HG02852 (cell line): ENCODE data around the gene SLF2.
"Not testable (repeated sequence)": the region's sequence is repeated elsewhere in the genome, so short reads cannot be mapped to it uniquely, and the experiment has no call there.

Source experiments
- ATAC-seq: cut with Tn5 transposase; IDR thresholded peaks from one replicate; pipeline ENCODE4 v1.9.1; 2021; ENCODE audit warnings: mild to moderate bottlenecking, moderate library complexity; ENCODE audit not compliant: unreplicated experiment

Gene SLF2

DNA sequence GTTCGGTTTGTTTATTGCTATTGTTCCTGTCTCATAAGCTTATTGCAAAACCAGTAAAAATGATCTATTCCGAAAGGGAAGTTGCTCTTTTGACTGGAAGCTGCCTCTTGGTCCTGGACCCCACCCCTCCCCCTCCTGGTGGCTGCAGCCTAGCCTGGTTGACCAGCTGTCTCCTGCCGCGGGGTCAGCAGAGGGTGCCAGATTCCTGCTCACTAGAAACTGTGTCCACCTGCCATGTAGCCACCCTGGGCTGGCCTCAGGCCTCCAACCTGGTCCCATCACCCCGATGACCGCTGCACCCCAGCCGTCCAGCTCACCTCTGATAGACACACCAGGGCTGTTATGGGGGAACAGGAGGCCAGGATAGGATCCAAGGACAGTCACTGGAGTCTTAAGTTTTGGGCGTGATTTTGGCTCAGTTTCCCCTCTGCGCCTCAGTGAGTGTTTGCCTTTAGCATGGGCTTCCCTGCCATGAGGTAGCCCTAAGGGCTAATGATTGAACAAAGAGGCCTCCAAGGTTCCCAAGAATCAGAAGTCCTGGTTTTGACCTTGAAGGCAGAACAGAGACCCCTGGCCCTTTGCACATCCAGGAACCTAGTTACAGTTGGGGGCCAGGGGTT lies 32.9 kb upstream of the SLF2 start:
- ATAC-seq: no peak

- ATAC-seq: no peak
These were observed 31.1 kb upstream of the SLF2 start for GRCh38 chr10:100881556-100882213.

GRCh38 chr10:100882252-100882651 lies 30.5 kb upstream of the SLF2 start:
- no peak for ATAC-seq

DNA sequence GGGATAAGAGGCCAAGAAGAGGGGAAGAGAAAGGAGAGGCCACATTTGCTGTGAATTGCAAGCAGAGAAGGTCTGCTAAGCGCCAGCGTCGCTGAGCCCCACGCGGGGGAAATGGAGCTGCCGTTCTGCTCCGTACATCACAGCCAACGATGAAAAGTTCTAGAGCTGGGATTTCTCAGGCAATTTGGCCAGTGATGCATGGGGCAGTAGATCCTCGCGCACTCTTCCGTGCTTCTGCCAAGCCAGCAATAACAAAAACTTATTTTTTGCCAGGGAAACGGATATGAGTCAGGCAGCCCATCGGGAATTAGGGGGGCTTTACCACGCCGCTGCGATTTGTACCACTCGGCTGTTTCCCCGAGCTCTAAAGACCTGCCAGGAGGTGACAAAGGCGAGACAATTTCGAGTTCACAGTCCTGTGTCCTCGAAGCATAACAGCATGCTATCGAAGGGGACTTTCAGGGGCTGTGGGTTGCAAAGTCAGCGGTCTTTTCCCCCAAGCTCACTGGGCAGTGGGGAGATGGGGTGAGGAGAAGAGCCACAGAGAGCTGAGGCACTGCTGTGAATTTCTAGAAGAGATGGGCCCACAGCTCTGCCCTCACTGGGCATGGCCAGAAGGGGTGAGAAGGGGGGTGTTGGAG lies 30.0 kb upstream of the SLF2 start:
- no peak for ATAC-seq

DNA sequence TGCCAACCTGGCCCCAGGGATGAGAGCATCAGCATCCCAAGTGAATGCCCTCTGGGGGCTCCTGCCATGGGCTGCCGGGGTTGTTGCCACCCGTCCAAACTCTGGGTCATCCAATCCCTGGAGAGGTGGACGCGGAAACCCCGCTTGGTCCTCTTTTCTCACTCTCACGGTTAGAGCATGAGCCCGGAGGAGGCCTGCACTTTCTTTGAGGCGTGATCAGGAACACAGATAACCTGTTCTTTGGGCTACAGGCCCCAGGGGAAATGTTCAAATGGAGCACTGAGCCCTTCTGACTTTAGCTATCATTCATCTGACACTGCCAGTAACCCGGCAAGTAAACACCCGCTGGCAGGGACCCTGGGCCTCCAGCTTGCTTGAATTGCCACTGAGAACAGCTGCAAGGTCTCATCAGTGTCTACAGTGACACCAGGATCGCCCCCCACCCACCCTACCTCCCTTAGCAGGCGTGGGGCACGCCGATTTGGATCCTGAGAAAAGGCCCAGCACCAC lies 29.4 kb upstream of the SLF2 start:
- no peak for ATAC-seq

DNA sequence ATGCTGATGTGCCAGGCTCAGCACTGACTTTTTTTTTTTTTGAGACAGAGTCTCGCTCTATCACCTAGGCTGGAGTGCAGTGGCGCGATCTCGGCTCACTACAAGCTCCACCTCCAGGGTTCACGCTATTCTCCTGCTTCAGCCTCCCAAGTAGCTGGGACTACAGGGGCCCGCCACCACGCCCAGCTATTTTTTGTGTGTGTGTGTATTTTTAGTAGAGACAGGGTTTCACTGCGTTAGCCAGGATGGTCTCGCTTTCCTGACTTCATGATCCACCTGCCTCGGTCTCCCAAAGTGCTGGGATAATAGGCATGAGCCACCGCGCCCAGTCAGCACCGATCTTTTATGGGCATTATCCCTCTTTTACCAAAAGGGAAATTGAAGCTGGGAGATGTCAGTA lies 27.2 kb upstream of the SLF2 start:
- ATAC-seq: not testable (repeated sequence)

GRCh38 chr10:100886091-100886490 lies 26.7 kb upstream of the SLF2 start:
- no peak for ATAC-seq

- no peak for ATAC-seq
These were observed 26.2 kb upstream of the SLF2 start for GRCh38 chr10:100886521-100886920.

GRCh38 chr10:100886963-100887362 lies 25.8 kb upstream of the SLF2 start:
- no peak for ATAC-seq

- no peak for ATAC-seq
These were observed 24.9 kb upstream of the SLF2 start for GRCh38 chr10:100887761-100888296.

DNA sequence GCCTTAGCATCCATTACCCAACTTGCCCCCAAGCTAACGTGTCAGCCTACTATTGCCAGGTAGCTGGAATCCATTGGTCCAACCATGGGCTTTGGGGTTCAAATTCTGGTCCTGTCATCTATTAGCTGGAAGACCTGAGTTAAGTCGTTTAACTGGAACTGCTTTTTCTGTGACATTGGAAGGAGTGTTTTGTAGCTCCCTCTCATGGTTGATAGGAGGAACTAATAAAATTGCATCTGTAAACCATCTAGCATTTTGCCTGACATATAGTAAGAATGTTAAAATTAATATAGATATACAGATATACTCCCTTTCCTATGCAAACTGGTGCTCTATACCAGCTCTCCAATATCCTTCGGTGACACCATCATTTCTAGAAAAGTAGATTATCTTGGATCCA lies 23.8 kb upstream of the SLF2 start:
- no peak for ATAC-seq

- no peak for ATAC-seq
These were observed 23.2 kb upstream of the SLF2 start for GRCh38 chr10:100889546-100889945.

DNA sequence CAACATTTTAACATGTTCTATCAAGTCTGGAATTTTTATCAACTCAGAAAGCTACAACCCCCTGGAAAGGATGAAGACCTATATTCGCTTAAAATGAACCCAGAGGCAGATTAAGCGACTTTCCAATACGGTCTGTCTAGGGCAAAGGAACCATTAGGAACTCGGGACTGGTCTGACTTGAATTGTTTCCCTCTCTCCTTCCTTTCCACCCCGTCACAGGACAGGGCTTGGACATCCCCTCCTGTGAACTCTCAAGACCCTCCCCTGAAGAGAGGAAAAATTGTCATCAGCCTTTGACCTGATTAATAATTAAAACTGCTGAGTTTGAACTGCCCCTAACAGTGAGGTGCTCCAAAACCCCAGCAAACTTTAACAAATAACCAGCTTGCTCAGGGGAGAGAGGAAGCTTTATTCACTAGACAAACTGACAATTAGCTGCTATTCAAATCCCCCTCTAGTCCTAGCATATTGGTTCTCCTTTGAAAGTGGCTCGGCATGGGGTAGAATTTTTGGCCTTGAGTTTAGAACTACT lies 22.6 kb upstream of the SLF2 start:
- ATAC-seq: no peak

DNA sequence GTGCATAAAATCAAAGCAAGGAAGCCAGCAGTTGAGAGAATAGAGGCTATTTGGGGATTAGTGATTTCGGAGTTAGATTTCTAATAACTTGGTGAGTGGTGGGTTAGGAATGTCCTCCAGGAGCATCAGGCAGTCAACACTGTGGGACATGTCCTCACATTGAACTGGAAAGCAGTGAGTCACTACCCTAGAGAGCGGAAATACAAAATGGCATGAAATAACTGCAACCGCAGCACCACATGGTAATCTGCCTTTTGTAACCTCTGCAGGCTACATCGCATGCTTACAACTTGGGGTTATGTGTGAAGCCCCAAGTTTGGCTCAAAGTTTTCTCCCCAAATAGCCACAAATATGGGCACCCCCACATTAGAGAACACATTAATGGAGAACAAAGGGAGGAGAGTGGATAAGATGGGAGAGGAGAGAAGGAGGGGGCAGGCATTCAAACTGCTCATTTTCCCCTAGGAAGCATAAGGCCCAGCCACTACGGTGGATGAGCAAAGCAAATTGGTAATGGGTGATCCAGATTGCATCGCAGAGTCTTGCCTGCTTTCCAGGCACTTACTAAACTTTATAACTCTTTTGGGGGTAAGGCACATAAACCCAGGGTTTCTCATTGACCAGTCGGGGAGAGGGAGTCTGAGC lies 22.0 kb upstream of the SLF2 start:
- no peak for ATAC-seq

DNA sequence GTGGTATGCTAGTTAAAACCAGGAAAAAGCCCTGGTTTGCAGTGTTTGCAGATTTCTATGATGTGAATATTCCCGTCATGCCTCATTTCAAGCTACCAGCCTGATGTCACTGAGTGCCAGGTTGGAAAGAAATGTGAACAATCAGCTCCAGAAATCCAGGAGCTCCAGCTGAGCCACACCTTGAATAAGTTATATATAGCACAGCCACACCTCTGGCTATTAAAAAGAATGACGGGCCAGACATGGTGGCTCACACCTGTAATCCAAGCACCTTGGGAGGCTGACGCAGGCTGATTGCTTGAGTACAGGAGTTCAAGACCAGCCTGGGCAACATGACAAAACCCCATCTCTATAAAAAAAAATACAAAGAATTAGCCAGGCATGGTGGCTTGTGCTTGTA lies 18.7 kb upstream of the SLF2 start:
- no peak for ATAC-seq

- no peak for ATAC-seq
These were observed 18.0 kb upstream of the SLF2 start for GRCh38 chr10:100894589-100895294.

DNA sequence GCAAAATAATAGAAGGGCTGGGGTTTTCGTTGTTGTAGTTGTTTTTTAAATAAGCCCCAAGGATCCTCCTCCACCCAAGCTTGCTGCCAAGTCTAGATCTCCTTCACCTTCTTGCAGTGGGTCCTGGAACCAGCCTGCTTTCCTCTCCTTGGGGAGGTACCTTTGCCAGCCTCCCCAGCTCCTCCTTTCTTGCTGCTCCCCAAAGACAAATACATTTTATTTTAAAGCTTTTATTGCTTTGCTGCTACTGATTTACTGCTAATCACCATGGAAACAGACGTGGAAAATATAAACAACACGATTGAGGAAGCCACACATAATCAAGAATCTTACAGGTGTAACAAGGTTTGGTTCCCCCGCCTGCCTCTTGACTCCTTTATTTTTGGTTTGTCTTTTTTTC lies 17.4 kb upstream of the SLF2 start:
- no peak for ATAC-seq

DNA sequence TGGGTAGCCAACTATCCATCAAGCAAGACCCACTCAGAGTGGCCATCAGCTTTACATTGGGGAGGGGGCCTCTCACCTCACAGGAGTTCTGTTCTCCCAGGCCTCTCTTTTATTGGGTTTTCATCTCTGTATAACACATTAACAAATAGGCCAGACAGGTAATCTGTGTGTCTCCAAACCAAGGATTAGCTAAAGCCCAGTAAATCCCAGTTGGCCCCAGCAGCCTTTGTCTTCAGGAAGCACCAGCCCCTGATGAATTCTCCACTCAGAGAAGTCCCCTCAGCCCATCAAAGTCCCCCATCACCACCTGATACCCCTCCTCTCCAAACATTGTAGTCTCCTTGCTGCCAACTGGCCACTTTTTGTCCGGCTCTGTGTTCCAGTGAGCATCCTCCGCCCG lies 16.9 kb upstream of the SLF2 start:
- ATAC-seq: no peak

- no peak for ATAC-seq
These were observed 15.8 kb upstream of the SLF2 start for GRCh38 chr10:100896876-100897461.

- no peak for ATAC-seq
These were observed 14.8 kb upstream of the SLF2 start for GRCh38 chr10:100897976-100898375.
